Stimulated activated CD8-positive, alpha-beta memory T cell treated with anti-CD3 and anti-CD28 coated beads, Interleukin-2, amount 100 ng/mL, for 1 hour (primary cell): Measurements from ENCODE around the gene TGFBR3.

Source experiments
- DNase-seq, 2 donors: peaks; one replicate each; pipeline ENCODE4 v3.0.0-alpha.2; 2020; ENCODE audit warnings: low read depth in 2 of 2

The TGFBR3 gene

GRCh38 chr1:91711504-91712247 is 174.3 kb downstream of the TGFBR3 start:
- DNase-seq, result no peak

GRCh38 chr1:91710261-91710660 is 175.7 kb downstream of the TGFBR3 start:
- no peak for DNase-seq

- no peak for DNase-seq
Observed at GRCh38 chr1:91708691-91709090, 177.3 kb downstream of the TGFBR3 start.

GRCh38 chr1:91707890-91708218 is 178.1 kb downstream of the TGFBR3 start:
- DNase-seq, result no peak

- DNase-seq, result no peak
Observed at GRCh38 chr1:91707114-91707889, 178.6 kb downstream of the TGFBR3 start.

- DNase-seq, result no peak
Observed at GRCh38 chr1:91706140-91706957, 179.6 kb downstream of the TGFBR3 start.

- DNase-seq, result no peak
Observed at GRCh38 chr1:91704746-91705145, 181.2 kb downstream of the TGFBR3 start.

GRCh38 chr1:91703095-91703494 is 182.9 kb downstream of the TGFBR3 start:
- no peak for DNase-seq

GRCh38 chr1:91701472-91701869 is 184.5 kb downstream of the TGFBR3 start:
- no peak for DNase-seq

- no peak for DNase-seq
Observed at GRCh38 chr1:91700771-91701471, 185.0 kb downstream of the TGFBR3 start.

- no peak for DNase-seq
Observed at GRCh38 chr1:91700332-91700731, 185.6 kb downstream of the TGFBR3 start.

- no peak for DNase-seq
Observed at GRCh38 chr1:91699339-91699974, 186.5 kb downstream of the TGFBR3 start.

- no peak for DNase-seq
Observed at GRCh38 chr1:91697861-91698260, 188.1 kb downstream of the TGFBR3 start.

GRCh38 chr1:91697416-91697815 is 188.5 kb downstream of the TGFBR3 start:
- no peak for DNase-seq

GRCh38 chr1:91696321-91696720 is 189.6 kb downstream of the TGFBR3 start:
- DNase-seq, result no peak

- DNase-seq, result no peak
Observed at GRCh38 chr1:91693557-91693956, 192.4 kb downstream of the TGFBR3 start.

GRCh38 chr1:91691525-91691924 is 194.4 kb downstream of the TGFBR3 start:
- no peak for DNase-seq

- no peak for DNase-seq
Observed at GRCh38 chr1:91689641-91690481, 196.1 kb downstream of the TGFBR3 start.

- no peak for DNase-seq
Observed at GRCh38 chr1:91687452-91687851, 198.5 kb downstream of the TGFBR3 start.

- DNase-seq, result no peak
Observed at GRCh38 chr1:91685994-91686393, 200.0 kb downstream of the TGFBR3 start.
